Tibial nerve (tissue), 4 donors: ENCODE measurements around the gene LOXHD1. TPM values are rescaled to one million over a fixed set of nuclear protein-coding genes. Genes with fewer than 3 reads are reported as not detected.

Experiments used
- DNase-seq, 2 donors: peaks; one replicate each; pipeline ENCODE4 v3.0.0-alpha.2; 2019; ENCODE audit warnings: low spot score in 2 of 2
- H3K27ac ChIP-seq, 4 donors: fragments of 200-600 bp; sonication (generic) in 3 of 4; one replicate each; pipeline ENCODE4 v1.5.1; 2017 to 2019; ENCODE audit warnings: mild to moderate bottlenecking in 1 of 4
- H3K27me3 ChIP-seq, 2 donors: fragments of 200-600 bp; sonication (generic) in 1 of 2; one replicate each; pipeline versions ENCODE4 v1.5.1 to v1.6.0; 2017 to 2019
- H3K36me3 ChIP-seq, 3 donors: fragments of 200-600 bp; sonication (generic); one replicate each; pipeline ENCODE4 v1.5.1; 2018 to 2019
- H3K4me1 ChIP-seq, 4 donors: fragments of 200-600 bp; sonication (generic) in 3 of 4; one replicate each; pipeline ENCODE4 v1.5.1; 2017 to 2019
- H3K4me3 ChIP-seq, 4 donors: fragments of 200-600 bp; sonication (generic) in 3 of 4; one replicate each; pipeline ENCODE4 v1.5.1; 2017 to 2019; ENCODE audit warnings: mild to moderate bottlenecking in 1 of 4, moderate library complexity in 1 of 4
- H3K9me3 ChIP-seq, 4 donors: fragments of 200-600 bp; sonication (generic) in 3 of 4; one replicate each; pipeline ENCODE4 v1.5.1; 2017 to 2019
- EP300 ChIP-seq, 2 donors: sonication (generic); formaldehyde crosslinking; IDR thresholded peaks; one replicate each; pipeline ENCODE4 v1.6.1; 2017; ENCODE audit warnings: antibody characterized with exemption in 2 of 2, mild to moderate bottlenecking in 1 of 2
- POLR2A ChIP-seq, 2 donors: fragments of 450-650 bp; IDR thresholded peaks; one replicate each; pipeline ENCODE4 v1.6.1; 2017; ENCODE audit warnings: antibody characterized with exemption in 2 of 2, mild to moderate bottlenecking in 2 of 2, moderate library complexity in 2 of 2
- WGBS, 2 donors: methylation state at CpG; one replicate each; pipeline ENCODE4 v1.1.5; 2018; 5-methylcytosine and 5-hydroxymethylcytosine counted together
- total RNA-seq, 4 donors: library from RNA; depleted of rRNA; stranded (reverse); fragments of >200 nt; gene quantifications; one replicate each; pipeline ENCODE4 v1.1.0, GENCODE V29; 2016
- TF ChIP-seq, protein P1 (sequence below), 5 experiments: fragments of 200-600 bp in 3 of 5; fragments of 450-650 bp in 2 of 5; sonication (generic) in 3 of 5; IDR thresholded peaks; one replicate each; pipeline ENCODE4 v1.5.1; 2016 to 2019; ENCODE audit warnings: antibody characterized with exemption in 5 of 5, mild to moderate bottlenecking in 3 of 5, moderate library complexity in 2 of 5

LOXHD1 gene
- total RNA-seq, 4 donors from 2014 or later, result under 0.01 to 0.44 (median 0.21) TPM; not detected in 1

DNA sequence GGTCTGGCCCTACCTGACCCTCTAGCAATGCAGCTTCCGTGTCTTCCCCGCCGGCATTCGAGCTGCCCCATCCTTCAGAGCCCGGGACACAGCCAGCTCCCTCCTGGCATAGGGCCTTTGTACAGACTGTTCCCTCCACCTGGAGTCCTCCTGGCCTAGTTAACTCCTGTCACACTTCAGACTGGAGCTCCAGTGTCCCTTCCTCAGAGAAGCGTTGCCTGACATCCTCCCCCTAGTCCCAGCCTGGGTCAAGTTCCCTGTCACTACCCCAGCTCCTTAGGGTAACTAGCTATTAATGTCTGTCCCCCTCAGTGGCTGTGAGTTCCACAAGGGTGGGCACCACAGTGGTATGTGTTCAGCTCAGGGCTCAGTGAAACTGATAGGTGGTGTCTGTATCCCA lies 45.5 kb upstream of the LOXHD1 start:
- H3K4me1 ChIP-seq, result no peaks in the 10 kb centered on the region
- no peaks in the 10 kb centered on the region for H3K27me3 ChIP-seq
- H3K4me3 ChIP-seq, result no peak overlapping the region
- TF ChIP-seq EP300 (IDR thresholded peaks at IDR 0.05) (no peak), POLR2A (IDR thresholded peaks at IDR 0.05) (no peak)
- TF ChIP-seq, protein P1, sequence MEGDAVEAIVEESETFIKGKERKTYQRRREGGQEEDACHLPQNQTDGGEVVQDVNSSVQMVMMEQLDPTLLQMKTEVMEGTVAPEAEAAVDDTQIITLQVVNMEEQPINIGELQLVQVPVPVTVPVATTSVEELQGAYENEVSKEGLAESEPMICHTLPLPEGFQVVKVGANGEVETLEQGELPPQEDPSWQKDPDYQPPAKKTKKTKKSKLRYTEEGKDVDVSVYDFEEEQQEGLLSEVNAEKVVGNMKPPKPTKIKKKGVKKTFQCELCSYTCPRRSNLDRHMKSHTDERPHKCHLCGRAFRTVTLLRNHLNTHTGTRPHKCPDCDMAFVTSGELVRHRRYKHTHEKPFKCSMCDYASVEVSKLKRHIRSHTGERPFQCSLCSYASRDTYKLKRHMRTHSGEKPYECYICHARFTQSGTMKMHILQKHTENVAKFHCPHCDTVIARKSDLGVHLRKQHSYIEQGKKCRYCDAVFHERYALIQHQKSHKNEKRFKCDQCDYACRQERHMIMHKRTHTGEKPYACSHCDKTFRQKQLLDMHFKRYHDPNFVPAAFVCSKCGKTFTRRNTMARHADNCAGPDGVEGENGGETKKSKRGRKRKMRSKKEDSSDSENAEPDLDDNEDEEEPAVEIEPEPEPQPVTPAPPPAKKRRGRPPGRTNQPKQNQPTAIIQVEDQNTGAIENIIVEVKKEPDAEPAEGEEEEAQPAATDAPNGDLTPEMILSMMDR (IDR thresholded peaks at IDR 0.05), result no peak
- WGBS, 2 donors, result 90 to 92% methylated on average over 6 of the region's 6 CpGs
- no peak for DNase-seq
- H3K27ac ChIP-seq, result no peak overlapping the region
- H3K9me3 ChIP-seq, result no peaks in the 10 kb centered on the region
- no peaks in the 10 kb centered on the region for H3K36me3 ChIP-seq

DNA sequence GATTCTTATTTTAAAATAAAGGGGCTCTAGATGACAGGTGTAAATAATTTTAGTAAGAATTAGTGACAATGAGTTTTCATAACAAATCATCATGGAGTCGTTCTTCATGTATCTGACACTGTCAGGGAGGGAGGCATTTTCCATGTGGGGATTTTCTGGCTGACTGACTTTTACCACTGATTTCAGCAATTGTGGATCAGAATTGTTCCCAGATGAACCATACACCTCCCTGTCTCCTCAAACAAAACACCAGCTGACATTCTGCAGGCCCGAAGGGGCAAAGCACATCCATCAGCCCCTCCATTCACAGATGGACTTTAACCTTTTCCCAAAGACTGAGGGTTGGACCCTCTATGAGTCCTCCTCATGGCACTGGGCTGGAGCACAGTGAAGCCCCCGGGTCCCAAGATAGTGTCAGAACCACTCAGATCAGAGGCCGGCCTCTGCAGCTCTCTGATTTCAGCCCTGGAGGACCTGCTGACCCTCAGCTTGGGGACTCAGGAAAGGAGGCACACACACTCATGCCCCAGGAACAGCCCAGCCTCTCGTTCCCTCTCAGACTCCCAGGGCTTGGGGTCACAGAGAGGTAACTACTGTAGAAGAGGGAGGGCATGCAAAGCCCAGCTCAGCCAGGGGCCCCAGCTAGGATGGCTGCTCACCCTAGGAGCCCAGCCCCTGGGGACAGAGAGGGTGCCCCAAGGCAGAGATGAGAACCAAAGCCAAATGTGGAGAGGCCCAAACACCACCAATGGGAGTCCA lies 43.2 kb upstream of the LOXHD1 start:
- WGBS, 2 donors, result 38 to 48% methylated on average over 5 of the region's 5 CpGs
- no peaks in the 10 kb centered on the region for H3K4me1 ChIP-seq
- TF ChIP-seq POLR2A (IDR thresholded peaks at IDR 0.05), result no peak
- no peak for TF ChIP-seq EP300 (IDR thresholded peaks at IDR 0.05)
- TF ChIP-seq, protein P1 (IDR thresholded peaks at IDR 0.05), result no peak
- H3K36me3 ChIP-seq, result no peaks in the 10 kb centered on the region
- H3K27me3 ChIP-seq, result no peaks in the 10 kb centered on the region
- no peaks in the 10 kb centered on the region for H3K9me3 ChIP-seq
- no peak for DNase-seq
- H3K4me3 ChIP-seq, result no peak overlapping the region
- H3K27ac ChIP-seq, result no peak overlapping the region

DNA sequence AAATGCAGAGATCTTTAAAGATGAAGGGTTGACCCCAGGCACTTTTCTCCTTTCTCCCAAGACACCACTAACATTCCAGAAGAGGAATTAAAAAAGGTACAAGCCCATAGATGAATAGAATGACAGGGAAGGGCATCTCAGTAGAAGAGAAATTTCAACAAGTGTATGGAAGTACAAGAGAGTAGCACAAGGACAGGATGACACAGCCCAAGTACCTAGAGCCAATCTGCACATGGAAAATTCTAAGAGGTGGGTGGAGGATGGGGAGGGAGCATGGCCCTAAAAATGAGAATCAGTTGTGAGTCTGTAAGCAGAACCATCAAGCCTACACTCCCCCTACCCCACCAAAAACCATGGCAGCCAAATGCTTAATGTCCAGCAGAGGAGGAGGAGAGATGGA lies 39.7 kb upstream of the LOXHD1 start:
- no peak for TF ChIP-seq EP300 (IDR thresholded peaks at IDR 0.05)
- TF ChIP-seq, protein P1 (IDR thresholded peaks at IDR 0.05), result no peak
- no peak for TF ChIP-seq POLR2A (IDR thresholded peaks at IDR 0.05)
- H3K4me3 ChIP-seq, result no peak overlapping the region
- H3K36me3 ChIP-seq, result no peaks in the 10 kb centered on the region
- H3K9me3 ChIP-seq, result no peaks in the 10 kb centered on the region
- H3K27me3 ChIP-seq, result no peaks in the 10 kb centered on the region
- no peak overlapping the region for H3K27ac ChIP-seq
- H3K4me1 ChIP-seq, result no peaks in the 10 kb centered on the region
- DNase-seq, result no peak

DNA sequence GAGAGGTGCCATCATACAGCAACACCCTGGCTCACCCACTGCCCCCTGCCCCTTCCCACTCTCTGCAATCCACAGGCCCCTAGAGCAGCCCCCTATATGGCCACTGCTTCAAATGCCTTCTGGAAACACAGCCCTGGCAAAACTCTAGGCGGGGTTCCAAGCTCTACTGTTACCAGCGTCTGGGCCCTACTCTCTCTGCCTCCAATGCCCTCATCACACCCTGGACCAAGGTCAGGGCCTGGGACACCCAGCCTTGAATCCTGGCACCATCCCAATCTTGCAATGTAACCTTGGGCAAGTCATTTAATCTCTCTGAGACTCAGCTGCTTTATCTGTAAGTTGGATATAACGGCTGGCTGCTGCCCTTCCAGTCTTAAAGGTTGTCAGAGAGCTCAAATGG lies 39.2 kb upstream of the LOXHD1 start:
- H3K36me3 ChIP-seq, result no peaks in the 10 kb centered on the region
- no peak overlapping the region for H3K4me3 ChIP-seq
- no peaks in the 10 kb centered on the region for H3K9me3 ChIP-seq
- H3K27me3 ChIP-seq, result no peaks in the 10 kb centered on the region
- TF ChIP-seq EP300 (IDR thresholded peaks at IDR 0.05), result no peak
- TF ChIP-seq, protein P1 (IDR thresholded peaks at IDR 0.05), result no peak
- no peak for TF ChIP-seq POLR2A (IDR thresholded peaks at IDR 0.05)
- H3K27ac ChIP-seq, result no peak overlapping the region
- no peak for DNase-seq
- WGBS, 2 donors, result 55 to 65% methylated on average over 3 of the region's 3 CpGs
- no peaks in the 10 kb centered on the region for H3K4me1 ChIP-seq

DNA sequence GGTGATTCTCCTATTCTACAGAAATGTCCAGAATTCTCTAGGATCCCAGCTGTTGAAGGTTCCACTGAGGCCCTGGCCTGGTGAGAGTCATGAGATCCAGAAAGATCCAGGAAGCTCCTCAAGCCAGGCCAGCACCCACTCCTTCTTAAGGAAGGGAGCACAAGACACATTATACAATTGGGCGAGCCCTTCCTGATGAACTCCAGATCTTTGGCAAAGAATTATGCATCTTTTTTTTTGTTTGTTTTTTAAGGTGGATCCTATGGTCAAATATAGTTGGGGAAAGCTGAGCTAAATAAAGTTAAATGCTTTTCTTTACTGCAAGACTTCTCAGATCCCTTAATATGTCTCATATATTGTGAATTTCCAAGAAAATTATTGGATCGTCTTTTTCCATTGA lies 37.0 kb upstream of the LOXHD1 start:
- no peak overlapping the region for H3K4me3 ChIP-seq
- no peak for DNase-seq
- no peaks in the 10 kb centered on the region for H3K4me1 ChIP-seq
- 59 to 70% methylated on average over 2 of the region's 2 CpGs for WGBS, 2 donors
- no peaks in the 10 kb centered on the region for H3K9me3 ChIP-seq
- TF ChIP-seq, protein P1 (IDR thresholded peaks at IDR 0.05), result no peak
- TF ChIP-seq POLR2A (IDR thresholded peaks at IDR 0.05) (no peak), EP300 (IDR thresholded peaks at IDR 0.05) (no peak)
- H3K27ac ChIP-seq, result no peak overlapping the region
- no peaks in the 10 kb centered on the region for H3K36me3 ChIP-seq
- H3K27me3 ChIP-seq, result no peaks in the 10 kb centered on the region
